OCI-LY7 (cell line): ENCODE results near the gene SDR39U1. TPM values are rescaled to one million over a fixed set of nuclear protein-coding genes. Genes with fewer than 3 reads are reported as not detected.

Source experiments
- BruUV-seq: library from RNA; stranded (reverse); fragments of 400-500 nt; replicated peaks from 2 replicates; lab custom pipeline; 2021; lab: Mats Ljungman, UMichigan
- CTCF ChIA-PET: fragments of 300-600 bp; sonication (Branson Sonifier 250); formaldehyde crosslinking; loops from one replicate; lab custom pipeline; 2022; ENCODE audit warnings: antibody characterized with exemption; ENCODE audit not compliant: unreplicated experiment; lab: Charles Lee
- POLR2A ChIA-PET: fragments of 300-600 bp; sonication (Branson Sonifier 250); formaldehyde crosslinking; loops from one replicate; lab custom pipeline; 2022; ENCODE audit warnings: antibody characterized with exemption; lab: Charles Lee
- DNase-seq: peaks from one replicate; pipeline ENCODE4 v3.0.0-alpha.2; 2015; ENCODE audit warnings: low spot score
- H2AFZ ChIP-seq: fragments of 200-600 bp; sonication (generic), shearing (Covaris generic); 2 replicates; pipeline ENCODE4 v1.6.1; 2014; ENCODE audit warnings: mild to moderate bottlenecking, antibody characterized with exemption, low read length, moderate library complexity
- H3K27ac ChIP-seq: fragments of 200-600 bp; sonication (generic); 2 replicates; pipeline ENCODE4 v1.5.1; 2014; ENCODE audit warnings: mixed run types, low read depth, mild to moderate bottlenecking, moderate library complexity, low read length, inconsistent platforms; ENCODE audit not compliant: poor library complexity, severe bottlenecking
- H3K36me3 ChIP-seq: fragments of 200-600 bp; sonication (generic); 2 replicates; pipeline ENCODE4 v1.6.1; 2014; ENCODE audit warnings: mild to moderate bottlenecking, antibody characterized with exemption, low read length, moderate library complexity, mixed read lengths; ENCODE audit not compliant: insufficient read depth
- H3K4me1 ChIP-seq: fragments of 200-600 bp; sonication (generic); 2 replicates; pipeline ENCODE4 v1.5.1; 2014; ENCODE audit warnings: mild to moderate bottlenecking, low read length; ENCODE audit not compliant: insufficient read depth, poor library complexity, severe bottlenecking
- H3K4me2 ChIP-seq: fragments of 200-600 bp; sonication (generic); 2 replicates; pipeline ENCODE4 v1.6.1; 2014; ENCODE audit warnings: mild to moderate bottlenecking, low read length
- H3K4me3 ChIP-seq: fragments of 200-600 bp; sonication (generic); 2 replicates; pipeline ENCODE4 v1.5.1; 2014; ENCODE audit warnings: mild to moderate bottlenecking, low read depth, low read length; ENCODE audit not compliant: poor library complexity, severe bottlenecking
- H3K79me2 ChIP-seq: fragments of 200-600 bp; sonication (generic); 2 replicates; pipeline ENCODE4 v1.6.1; 2016; ENCODE audit warnings: low read depth, mild to moderate bottlenecking, low read length, moderate library complexity, mixed read lengths; ENCODE audit not compliant: insufficient read depth
- H3K9me2 ChIP-seq: fragments of 200-600 bp; sonication (generic); 2 replicates; pipeline ENCODE4 v1.6.1; 2016; ENCODE audit warnings: mild to moderate bottlenecking, low read length, mixed read lengths; ENCODE audit not compliant: insufficient read depth
- H3K9me3 ChIP-seq: fragments of 200-600 bp; sonication (generic); 2 replicates; pipeline ENCODE4 v1.6.1; 2014; ENCODE audit warnings: mild to moderate bottlenecking, mixed run types, low read length, mixed read lengths
- H4K20me1 ChIP-seq: fragments of 200-600 bp; sonication (generic); 2 replicates; pipeline ENCODE4 v1.6.1; 2014; ENCODE audit warnings: mild to moderate bottlenecking, antibody characterized with exemption, low read length, moderate library complexity, mixed read lengths; ENCODE audit not compliant: insufficient read depth
- CTCF ChIP-seq: fragments of 200-600 bp; sonication (generic); conservative IDR thresholded peaks from 2 replicates; pipeline ENCODE4 v1.5.1; 2014; ENCODE audit warnings: mild to moderate bottlenecking, antibody characterized with exemption, low read length, moderate library complexity, mixed read lengths
- EZH2phosphoT487 ChIP-seq: fragments of 200-600 bp; sonication (generic); IDR thresholded peaks from 2 replicates; pipeline ENCODE4 v1.6.1; 2018; ENCODE audit warnings: low read depth, borderline replicate concordance, mild to moderate bottlenecking, mixed run types, antibody characterized with exemption, low read length, moderate library complexity, mixed read lengths
- intact Hi-C: fragments of 100-400 bp; cut with micrococcal nuclease; formaldehyde crosslinking; loops from one replicate; pipeline ENCODE4 v1.10.0; 2022; ENCODE audit not compliant: unreplicated experiment
- total RNA-seq, 2 experiments: library from RNA; depleted of rRNA in 1 of 2; stranded (reverse); fragments of >200 nt in 1 of 2; shearing (Covaris generic) in 1 of 2; gene quantifications; 2 replicates each; pipeline ENCODE4 v1.2.3, GENCODE V29; 2014 to 2022

SDR39U1 gene
- total RNA-seq, 2 experiments from 2014 or later = 51.4 to 103 TPM

- ChIA-PET POLR2A (no interaction called here), CTCF (no interaction called here)
- Histone ChIP-seq H3K9me2 (no peaks in the 10 kb centered on the region), H4K20me1 (no peaks in the 10 kb centered on the region), H3K36me3 (no peaks in the 10 kb centered on the region), H3K9me3 (no peaks in the 10 kb centered on the region), H2AFZ (no peak overlapping the region), H3K27ac (no peak overlapping the region), H3K4me2 (no peak overlapping the region), H3K4me3 (no peak overlapping the region), H3K4me1 (no peaks in the 10 kb centered on the region), H3K79me2 (no peaks in the 10 kb centered on the region)
- TF ChIP-seq EZH2phosphoT487 = no peak
- no peak for TF ChIP-seq CTCF
- no peak for DNase-seq
- no TSS peak for BruUV-seq
- intact Hi-C loops = no loop called here
Observed at GRCh38 chr14:24407608-24408325, 34.8 kb downstream of the SDR39U1 start.

GRCh38 chr14:24406416-24406815, 36.2 kb downstream of the SDR39U1 start:
- Histone ChIP-seq H3K36me3 (no peaks in the 10 kb centered on the region), H3K9me3 (no peaks in the 10 kb centered on the region), H3K79me2 (no peaks in the 10 kb centered on the region), H3K27ac (no peak overlapping the region), H3K9me2 (no peaks in the 10 kb centered on the region), H3K4me3 (no peak overlapping the region), H3K4me1 (no peaks in the 10 kb centered on the region), H2AFZ (no peak overlapping the region), H3K4me2 (no peak overlapping the region), H4K20me1 (no peaks in the 10 kb centered on the region)
- DNase-seq = no peak
- intact Hi-C loops = no loop called here
- no TSS peak for BruUV-seq
- TF ChIP-seq EZH2phosphoT487 (no peak), CTCF (no peak)
- ChIA-PET POLR2A (interaction anchor here (0.6 to 0.7 kb wide), 2 partner anchors 106 to 140 kb away, joined by 3 read pairs; no protein-coding TSS in a partner anchor), CTCF (interaction anchor here (0.6 kb wide), 1 partner anchor 10 kb away, joined by 3 read pairs; no protein-coding TSS in a partner anchor)

GRCh38 chr14:24404814-24405213, 37.8 kb downstream of the SDR39U1 start:
- H3K27ac ChIP-seq = no peak overlapping the region
- no peaks in the 10 kb centered on the region for H4K20me1 ChIP-seq
- ChIA-PET POLR2A (no interaction called here), CTCF (interaction anchor here (0.6 kb wide), 1 partner anchor 18 kb away, joined by 3 read pairs; no protein-coding TSS in a partner anchor)
- no peaks in the 10 kb centered on the region for H3K9me2 ChIP-seq
- H3K79me2 ChIP-seq = no peaks in the 10 kb centered on the region
- H3K4me3 ChIP-seq = no peak overlapping the region
- no peak for DNase-seq
- H3K36me3 ChIP-seq = no peaks in the 10 kb centered on the region
- H3K4me2 ChIP-seq = no peak overlapping the region
- no peaks in the 10 kb centered on the region for H3K4me1 ChIP-seq
- intact Hi-C loops = no loop called here
- H2AFZ ChIP-seq = no peak overlapping the region
- TF ChIP-seq EZH2phosphoT487 (no peak), CTCF (no peak)
- H3K9me3 ChIP-seq = no peaks in the 10 kb centered on the region
- no TSS peak for BruUV-seq
